HEK293T (cell line): Measurements from ENCODE around the gene CANX.

Source experiments
- CTCF ChIA-PET: fragments of 350-600 bp; formaldehyde crosslinking; extraction: SDS; loops from one replicate; lab custom pipeline; 2021; ENCODE audit warnings: antibody characterized with exemption, inconsistent platforms; lab: Yijun Ruan, JAX
- POLR2A ChIA-PET: fragments of 350-600 bp; formaldehyde crosslinking; extraction: SDS; loops from one replicate; lab custom pipeline; 2020; ENCODE audit warnings: antibody characterized with exemption, inconsistent platforms; lab: Yijun Ruan, JAX
- DNase-seq: peaks from one replicate; pipeline ENCODE4 v3.0.0; 2012; ENCODE audit warnings: mixed read lengths; ENCODE audit errors: extremely low spot score
- ARNT ChIP-seq: fragments of 450-650 bp; IDR thresholded peaks from 2 replicates; pipeline ENCODE4 v1.6.1; 2017; ENCODE audit warnings: mild to moderate bottlenecking
- BHLHE40 ChIP-seq: fragments of 450-650 bp; IDR thresholded peaks from 2 replicates; pipeline ENCODE4 v1.6.1; 2016; ENCODE audit warnings: mild to moderate bottlenecking, moderate library complexity, borderline replicate concordance
- CTBP1 ChIP-seq: fragments of 450-650 bp; IDR thresholded peaks from 2 replicates; pipeline ENCODE4 v1.6.1; 2016; ENCODE audit warnings: borderline replicate concordance
- ELF4 ChIP-seq: fragments of 450-650 bp; IDR thresholded peaks from 2 replicates; pipeline ENCODE4 v1.6.1; 2017; ENCODE audit warnings: antibody characterized with exemption
- FOXA1 ChIP-seq: fragments of 450-650 bp; IDR thresholded peaks from 2 replicates; pipeline ENCODE4 v1.6.1; 2016; ENCODE audit warnings: mild to moderate bottlenecking
- FOXK2 ChIP-seq: fragments of 450-650 bp; IDR thresholded peaks from 2 replicates; pipeline ENCODE4 v1.6.1; 2016; ENCODE audit warnings: mild to moderate bottlenecking
- FOXM1 ChIP-seq: fragments of 450-650 bp; IDR thresholded peaks from 2 replicates; pipeline ENCODE4 v1.6.1; 2017; ENCODE audit warnings: mild to moderate bottlenecking, borderline replicate concordance
- HDGF ChIP-seq: fragments of 450-650 bp; IDR thresholded peaks from 2 replicates; pipeline ENCODE4 v1.6.1; 2017; ENCODE audit warnings: antibody characterized with exemption, borderline replicate concordance
- L3MBTL2 ChIP-seq: fragments of 450-650 bp; conservative IDR thresholded peaks from 2 replicates; pipeline ENCODE4 v1.6.1; 2016; ENCODE audit warnings: mild to moderate bottlenecking
- LEF1 ChIP-seq: fragments of 450-650 bp; IDR thresholded peaks from 2 replicates; pipeline ENCODE4 v1.6.1; 2017; ENCODE audit warnings: mild to moderate bottlenecking, borderline replicate concordance
- NFRKB ChIP-seq: fragments of 450-650 bp; IDR thresholded peaks from 2 replicates; pipeline ENCODE4 v1.6.1; 2016; ENCODE audit warnings: mild to moderate bottlenecking, moderate library complexity
- SP1 ChIP-seq: fragments of 450-650 bp; IDR thresholded peaks from 2 replicates; pipeline ENCODE4 v1.6.1; 2017
- SUZ12 ChIP-seq: fragments of 450-650 bp; IDR thresholded peaks from 2 replicates; pipeline ENCODE4 v1.6.1; 2016; ENCODE audit warnings: mild to moderate bottlenecking
- TARDBP ChIP-seq: fragments of 450-650 bp; IDR thresholded peaks from 2 replicates; pipeline ENCODE4 v1.6.1; 2016
- ZNF384 ChIP-seq: fragments of 450-650 bp; IDR thresholded peaks from 2 replicates; pipeline ENCODE4 v1.6.1; 2016
- TF ChIP-seq, protein P1 (sequence below): fragments of 450-650 bp; IDR thresholded peaks from 2 replicates; pipeline ENCODE4 v1.6.1; 2016

Gene CANX

GRCh38 chr5:179767496-179768100 lies 68.8 kb downstream of the CANX start:
- TF ChIP-seq FOXA1 = no peak
- no peak for TF ChIP-seq NFRKB
- TF ChIP-seq FOXK2 = no peak
- TF ChIP-seq LEF1 = no peak
- no peak for TF ChIP-seq ELF4
- no peak for TF ChIP-seq TARDBP
- no peak for TF ChIP-seq BHLHE40
- TF ChIP-seq L3MBTL2 = no peak
- DNase-seq = no peak
- ChIA-PET CTCF (interaction anchor here (0.5 to 0.8 kb wide), 2 partner anchors 13 to 186 kb away, joined by 3 to 4 read pairs; no protein-coding TSS in a partner anchor), POLR2A (interaction anchor here (1.0 kb wide), 2 partner anchors 12 to 144 kb away, joined by 3 read pairs; no protein-coding TSS in a partner anchor)

- ChIA-PET CTCF (interaction anchor here (0.6 to 0.8 kb wide), 3 partner anchors 12 to 29 kb away, joined by 3 to 4 read pairs (median 3); no protein-coding TSS in a partner anchor), POLR2A (no interaction called here)
- DNase-seq = no peak
- no peak for TF ChIP-seq ELF4
- no peak for TF ChIP-seq BHLHE40
- no peak for TF ChIP-seq TARDBP
- TF ChIP-seq FOXK2 = no peak
- no peak for TF ChIP-seq ARNT
- no peak for TF ChIP-seq LEF1
- no peak for TF ChIP-seq SP1
- TF ChIP-seq FOXM1 = no peak
- TF ChIP-seq FOXA1 = no peak
- TF ChIP-seq, protein P1, sequence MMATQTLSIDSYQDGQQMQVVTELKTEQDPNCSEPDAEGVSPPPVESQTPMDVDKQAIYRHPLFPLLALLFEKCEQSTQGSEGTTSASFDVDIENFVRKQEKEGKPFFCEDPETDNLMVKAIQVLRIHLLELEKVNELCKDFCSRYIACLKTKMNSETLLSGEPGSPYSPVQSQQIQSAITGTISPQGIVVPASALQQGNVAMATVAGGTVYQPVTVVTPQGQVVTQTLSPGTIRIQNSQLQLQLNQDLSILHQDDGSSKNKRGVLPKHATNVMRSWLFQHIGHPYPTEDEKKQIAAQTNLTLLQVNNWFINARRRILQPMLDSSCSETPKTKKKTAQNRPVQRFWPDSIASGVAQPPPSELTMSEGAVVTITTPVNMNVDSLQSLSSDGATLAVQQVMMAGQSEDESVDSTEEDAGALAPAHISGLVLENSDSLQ = no peak
Observed at GRCh38 chr5:179768326-179769085, 69.7 kb downstream of the CANX start.

DNA sequence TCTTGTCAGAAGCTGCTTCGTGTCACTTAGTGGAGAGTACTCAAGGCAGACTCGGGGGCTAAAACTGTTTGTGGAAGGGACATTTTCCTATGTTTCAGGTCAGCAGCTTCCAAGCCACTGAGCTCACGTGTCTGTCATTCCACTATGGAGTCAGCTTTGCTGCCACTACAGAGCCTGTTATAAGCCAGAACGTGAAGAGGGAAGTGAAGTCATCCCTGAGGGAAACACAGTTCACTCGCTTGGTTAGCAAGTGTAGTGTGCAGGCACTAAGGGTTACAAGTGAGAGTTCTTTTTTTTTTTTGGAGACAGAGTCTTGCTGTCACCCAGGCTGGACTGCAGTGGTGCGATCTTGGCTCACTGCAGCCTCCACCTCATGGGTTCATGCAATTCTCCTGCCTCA lies 70.5 kb downstream of the CANX start:
- TF ChIP-seq SP1 (no peak), L3MBTL2 (no peak), ELF4 (no peak), FOXM1 (no peak), ZNF384 (no peak), NFRKB (no peak), BHLHE40 (no peak), FOXA1 (no peak), FOXK2 (no peak)
- CTCF ChIA-PET = no interaction called here
- DNase-seq = no peak
- POLR2A ChIA-PET = no interaction called here

GRCh38 chr5:179769796-179770195 lies 71.0 kb downstream of the CANX start:
- no peak for DNase-seq
- CTCF ChIA-PET = no interaction called here
- POLR2A ChIA-PET = no interaction called here
- no peak for TF ChIP-seq L3MBTL2
- no peak for TF ChIP-seq BHLHE40
- TF ChIP-seq HDGF = no peak
- TF ChIP-seq TARDBP = no peak
- no peak for TF ChIP-seq ARNT
- TF ChIP-seq SP1 = no peak
- TF ChIP-seq, protein P1 = no peak
- no peak for TF ChIP-seq LEF1
- no peak for TF ChIP-seq SUZ12
- TF ChIP-seq FOXA1 = no peak
- no peak for TF ChIP-seq ZNF384
- TF ChIP-seq FOXM1 = no peak
- no peak for TF ChIP-seq NFRKB
- no peak for TF ChIP-seq CTBP1
- TF ChIP-seq FOXK2 = no peak
- TF ChIP-seq ELF4 = no peak

- TF ChIP-seq SUZ12 = no peak
- TF ChIP-seq HDGF = no peak
- TF ChIP-seq FOXK2 = no peak
- no peak for TF ChIP-seq LEF1
- TF ChIP-seq FOXM1 = no peak
- TF ChIP-seq SP1 = no peak
- no peak for TF ChIP-seq TARDBP
- DNase-seq = no peak
- ChIA-PET POLR2A (interaction anchor here (0.8 kb wide), 1 partner anchor 148 kb away, joined by 3 read pairs; the partner anchor contains the start of gene HNRNPH1), CTCF (no interaction called here)
Observed at GRCh38 chr5:179771311-179771895, 72.6 kb downstream of the CANX start.

DNA sequence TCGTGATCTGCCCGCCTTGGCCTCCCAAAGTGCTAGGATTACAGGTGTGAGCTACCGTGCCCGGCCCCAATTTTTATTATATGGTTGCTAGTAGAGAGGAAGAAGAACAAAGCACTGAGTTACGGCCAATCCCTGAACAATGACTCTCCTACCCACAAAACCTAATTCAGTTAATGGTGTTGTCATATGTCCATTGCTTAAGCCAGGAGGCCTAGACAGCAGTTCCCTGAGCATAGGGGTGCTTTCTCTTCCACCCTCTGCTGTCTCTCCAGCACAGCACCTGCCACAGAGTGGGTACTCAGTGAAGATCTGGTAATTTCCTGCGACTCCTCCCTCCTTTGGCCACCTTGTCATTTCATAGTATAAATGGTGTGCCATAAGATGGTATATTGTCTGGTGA lies 73.6 kb downstream of the CANX start:
- ChIA-PET CTCF (no interaction called here), POLR2A (no interaction called here)
- no peak for DNase-seq
- TF ChIP-seq HDGF (no peak), FOXM1 (no peak), BHLHE40 (no peak), FOXK2 (no peak), ZNF384 (no peak), NFRKB (no peak), ARNT (no peak), SUZ12 (no peak), LEF1 (no peak), FOXA1 (no peak), L3MBTL2 (no peak), CTBP1 (no peak), ELF4 (no peak)
- TF ChIP-seq, protein P1 = no peak
